ENCODE measurements around the gene PTBP2. TPM values are rescaled to one million over a fixed set of nuclear protein-coding genes. Genes with fewer than 3 reads are reported as not detected.
"Not testable (repeated sequence)": the region's sequence is repeated elsewhere in the genome, so short reads cannot be mapped to it uniquely, and the experiment has no call there.

The PTBP2 gene
- total RNA-seq, 1 donor from 2014 or later = 15.5 TPM

GRCh38 chr1:96727860-96728259, 6.3 kb downstream of the PTBP2 start:
- intact Hi-C loops (cut with micrococcal nuclease) = loop anchor here (10.0 kb wide), 1 partner anchor 67 kb away; no protein-coding TSS in a partner anchor

DNA sequence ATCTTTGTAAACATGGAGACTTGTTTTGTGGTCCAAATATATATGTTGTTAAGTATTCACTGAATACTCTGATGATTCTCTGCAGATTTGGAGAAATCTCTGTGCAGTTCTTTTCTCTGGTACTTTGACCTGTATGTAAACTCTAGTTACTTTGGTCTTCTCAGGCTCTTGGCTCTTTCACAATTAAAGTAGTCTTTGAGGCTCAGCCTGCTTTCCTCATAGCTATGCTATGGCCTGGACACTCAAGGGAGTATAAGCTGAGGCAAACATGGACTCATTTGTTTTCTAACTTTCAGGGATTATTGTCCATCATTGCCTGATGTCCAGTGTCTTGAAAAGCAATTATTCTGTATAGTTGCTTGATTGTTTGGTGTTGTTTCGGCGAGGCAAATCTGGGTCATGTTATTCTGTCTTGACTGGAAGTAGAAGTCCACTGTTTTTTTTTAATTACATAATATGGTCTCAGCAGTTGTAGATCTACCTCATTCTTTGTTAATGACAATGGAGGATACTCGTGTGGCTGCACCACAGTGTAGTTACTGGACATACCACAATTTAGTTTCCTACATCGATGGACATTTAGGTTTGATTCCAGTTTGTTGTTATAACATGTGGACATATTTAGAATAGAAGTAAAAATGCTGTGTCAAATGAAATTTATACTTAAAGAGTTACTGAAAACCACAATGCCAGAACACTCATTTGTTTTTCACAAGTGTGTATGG, 9.2 kb downstream of the PTBP2 start:
- intact Hi-C loops (cut with micrococcal nuclease) = no loop called here

- intact Hi-C loops (cut with micrococcal nuclease) = no loop called here
Observed at GRCh38 chr1:96741335-96741734, 19.8 kb downstream of the PTBP2 start.

DNA sequence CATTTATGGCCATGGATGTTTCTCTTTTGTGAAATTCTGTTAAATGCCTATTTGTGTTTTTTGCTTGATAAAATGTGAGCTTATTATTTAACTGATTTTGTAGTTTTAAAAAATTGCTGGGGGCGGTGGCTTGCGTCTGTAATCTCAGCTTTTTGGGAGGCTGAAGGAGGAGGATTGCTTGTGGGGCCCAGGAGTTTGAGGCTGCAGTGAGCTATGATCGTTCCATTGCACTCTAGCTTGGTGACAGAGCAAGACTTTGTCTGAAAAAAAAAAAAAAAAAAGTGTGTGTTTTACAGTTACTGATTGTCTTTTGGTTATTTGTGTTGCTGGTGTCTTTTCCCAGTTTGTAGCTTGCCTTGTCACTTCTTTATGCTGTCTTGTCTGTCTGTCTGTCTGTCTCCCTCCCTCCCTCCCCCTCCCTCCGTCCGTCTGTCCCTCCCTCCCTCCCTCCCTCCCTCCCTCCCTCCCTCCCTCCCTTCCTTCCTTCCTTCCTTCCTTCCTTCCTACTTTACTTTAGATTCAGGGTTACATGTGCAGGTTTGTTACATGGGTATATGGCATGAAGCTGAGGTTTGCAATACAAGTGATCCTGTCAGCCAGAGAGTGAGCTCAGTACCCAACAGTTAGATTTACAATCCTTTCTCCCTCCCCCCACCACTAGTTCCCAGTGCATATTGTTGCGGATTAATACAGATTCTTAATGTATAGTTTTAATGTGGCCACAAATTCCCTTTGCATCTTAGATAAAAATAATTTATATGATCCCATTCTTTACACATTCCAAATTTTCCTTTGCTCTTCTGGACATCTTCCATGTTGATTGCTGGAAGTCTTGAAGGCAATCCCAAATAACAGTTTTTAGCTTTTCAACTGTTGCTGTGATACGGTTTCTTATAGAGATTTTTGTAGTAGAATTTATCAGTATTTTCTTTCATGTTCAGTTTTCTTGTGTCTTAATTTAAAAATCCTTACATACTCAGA, 25.1 kb downstream of the PTBP2 start:
- intact Hi-C loops (cut with micrococcal nuclease) = no loop called here

GRCh38 chr1:96747565-96747964, 26.0 kb downstream of the PTBP2 start:
- intact Hi-C loops (cut with micrococcal nuclease) = no loop called here

DNA sequence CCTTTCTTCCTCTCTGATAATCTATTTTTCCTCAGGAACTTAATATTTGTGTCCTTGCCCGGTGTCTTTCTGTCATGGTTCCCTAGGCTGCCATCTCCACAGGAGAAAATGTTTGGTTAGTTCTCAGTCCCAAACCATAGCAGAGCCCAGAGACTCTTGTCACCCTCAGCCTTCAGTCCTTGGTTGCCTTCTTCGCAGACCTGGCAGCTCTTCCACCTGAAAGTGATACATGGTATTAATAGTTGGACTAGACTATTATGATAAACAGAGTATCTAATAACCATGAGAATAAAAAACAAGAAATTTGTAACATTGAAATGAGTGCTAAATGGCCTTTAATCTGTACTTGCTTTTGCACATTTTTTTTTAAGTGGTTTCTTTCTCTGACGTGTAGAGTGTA, 26.5 kb downstream of the PTBP2 start:
- intact Hi-C loops (cut with micrococcal nuclease) = no loop called here

DNA sequence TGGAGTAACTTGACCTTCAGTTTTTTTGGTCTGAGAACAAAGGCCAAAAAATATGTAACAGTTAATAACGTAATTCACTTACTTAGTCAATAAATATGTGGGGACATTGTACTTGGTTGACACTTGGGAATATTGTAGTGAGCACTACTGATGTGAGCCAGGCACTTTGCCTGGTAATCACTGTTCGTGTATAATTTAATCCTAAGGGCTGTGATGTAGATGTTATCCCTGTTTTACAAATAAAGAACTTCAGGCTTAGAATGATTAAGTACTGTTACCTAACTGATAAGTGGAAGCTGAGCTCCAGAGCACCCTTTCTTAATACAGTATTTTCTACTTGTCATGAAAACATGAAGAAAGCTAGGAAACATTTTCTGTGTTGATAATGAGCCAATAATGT, 28.0 kb downstream of the PTBP2 start:
- intact Hi-C loops (cut with micrococcal nuclease) = no loop called here

GRCh38 chr1:96752394-96752793, 30.8 kb downstream of the PTBP2 start:
- intact Hi-C loops (cut with micrococcal nuclease) = no loop called here

- intact Hi-C loops (cut with micrococcal nuclease) = no loop called here
Observed at GRCh38 chr1:96756789-96757188, 35.2 kb downstream of the PTBP2 start.

GRCh38 chr1:96762586-96762985, 41.0 kb downstream of the PTBP2 start:
- intact Hi-C loops (cut with micrococcal nuclease) = not testable (repeated sequence)

DNA sequence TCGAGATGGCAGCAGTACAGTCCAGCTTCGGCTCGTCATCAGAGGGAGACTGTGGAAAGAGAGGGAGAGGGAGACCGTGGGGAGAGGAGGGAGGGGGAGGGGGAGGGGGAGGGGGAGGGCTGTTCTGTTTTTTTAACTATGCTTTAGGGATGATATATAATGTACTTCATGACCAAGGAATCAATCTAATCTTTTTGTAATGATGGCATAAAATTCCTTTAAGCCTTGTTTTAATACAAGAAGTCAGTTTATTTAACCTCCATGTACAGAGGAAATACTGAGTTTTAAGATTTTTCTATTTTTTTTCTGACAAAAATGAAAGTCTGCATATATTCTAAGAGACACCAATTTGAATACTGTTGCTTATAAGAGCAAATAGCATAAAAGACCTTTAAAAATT, 41.9 kb downstream of the PTBP2 start:
- intact Hi-C loops (cut with micrococcal nuclease) = no loop called here

DNA sequence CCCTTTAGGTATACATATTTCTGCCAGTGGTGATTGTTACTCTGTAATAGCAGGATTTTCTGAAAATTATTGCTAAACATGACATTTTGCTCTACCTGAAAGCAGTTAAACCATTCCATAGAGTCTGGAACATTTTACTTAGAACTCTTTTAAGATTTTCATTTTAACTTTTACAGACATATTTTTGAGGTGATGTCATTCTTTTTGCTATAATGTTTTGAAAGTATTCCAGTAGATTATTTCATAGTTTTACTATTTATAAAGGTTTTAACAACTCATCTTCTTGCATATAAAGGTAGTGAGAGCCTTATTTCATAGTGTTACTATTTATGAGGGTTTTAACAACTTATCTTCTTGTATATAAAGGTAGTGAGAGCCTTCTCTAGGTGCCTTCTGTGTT, 42.9 kb downstream of the PTBP2 start:
- intact Hi-C loops (cut with micrococcal nuclease) = no loop called here

GRCh38 chr1:96771847-96772246, 50.3 kb downstream of the PTBP2 start:
- intact Hi-C loops (cut with micrococcal nuclease) = no loop called here

DNA sequence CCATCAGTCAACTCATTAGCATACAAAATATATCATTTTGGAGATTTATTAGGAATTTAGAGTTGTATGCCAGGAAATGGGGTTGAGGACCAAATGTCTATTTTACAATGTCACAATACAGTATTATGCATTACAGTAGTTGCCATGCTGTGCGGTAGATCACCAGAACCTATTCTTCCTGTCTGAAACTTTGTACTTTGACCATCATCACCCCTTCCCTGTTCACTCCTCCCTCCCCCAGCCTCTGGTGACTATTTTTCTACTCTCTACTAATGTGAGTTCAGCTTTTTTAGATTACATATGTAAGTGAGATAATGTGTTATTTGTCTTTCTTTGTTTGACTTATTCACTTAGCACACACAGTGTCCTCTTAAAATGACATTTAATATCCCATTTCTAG, 50.8 kb downstream of the PTBP2 start:
- intact Hi-C loops (cut with micrococcal nuclease) = no loop called here

- intact Hi-C loops (cut with micrococcal nuclease) = no loop called here
Observed at GRCh38 chr1:96772972-96773371, 51.4 kb downstream of the PTBP2 start.

- intact Hi-C loops (cut with micrococcal nuclease) = no loop called here
Observed at GRCh38 chr1:96782206-96782605, 60.6 kb downstream of the PTBP2 start.

- intact Hi-C loops (cut with micrococcal nuclease) = no loop called here
Observed at GRCh38 chr1:96782856-96783255, 61.3 kb downstream of the PTBP2 start.

- intact Hi-C loops (cut with micrococcal nuclease) = loop anchor here (10.0 kb wide), 1 partner anchor 66 kb away; the partner anchor contains the start of gene PTBP2
Observed at GRCh38 chr1:96790599-96790998, 69.0 kb downstream of the PTBP2 start.

DNA sequence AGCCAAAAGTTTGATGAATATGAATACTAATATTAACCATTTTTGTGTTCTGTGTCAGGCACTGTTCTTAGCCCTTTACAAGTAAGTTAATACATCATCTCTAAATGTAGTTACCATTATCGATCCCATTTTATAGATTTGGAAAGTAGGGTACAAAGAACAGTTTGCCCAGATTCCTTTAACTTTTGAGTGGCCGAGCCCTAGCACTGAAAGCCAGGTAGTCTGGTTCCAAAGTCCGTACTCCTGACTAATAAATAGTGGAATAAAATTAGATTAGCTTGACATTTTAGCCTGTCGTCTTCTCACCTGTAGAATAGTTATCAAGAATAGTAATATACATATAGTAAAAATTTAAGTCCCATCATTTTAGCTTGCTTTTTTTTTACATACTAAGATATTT, 70.6 kb downstream of the PTBP2 start:
- intact Hi-C loops (cut with micrococcal nuclease) = loop anchor here (10.0 kb wide), 1 partner anchor 67 kb away; the partner anchor contains the start of gene PTBP2

GRCh38 chr1:96801696-96802095, 80.1 kb downstream of the PTBP2 start:
- intact Hi-C loops (cut with micrococcal nuclease) = not testable (repeated sequence)

DNA sequence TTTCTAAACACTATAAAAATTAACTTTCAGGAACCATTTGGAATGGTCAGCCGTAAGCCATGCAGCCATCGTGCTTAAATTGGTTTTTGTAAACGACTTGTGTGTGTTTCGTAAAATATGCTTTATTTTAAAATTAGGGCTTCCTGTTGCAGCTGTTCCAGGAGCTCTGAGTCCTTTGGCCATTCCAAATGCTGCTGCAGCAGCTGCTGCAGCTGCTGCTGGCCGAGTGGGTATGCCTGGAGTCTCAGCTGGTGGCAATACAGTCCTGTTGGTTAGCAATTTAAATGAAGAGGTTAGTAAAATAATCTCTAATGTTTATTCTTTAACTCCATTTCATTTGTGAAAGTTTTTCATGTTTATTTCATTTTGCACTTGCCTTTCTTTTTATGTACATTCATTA, 83.1 kb downstream of the PTBP2 start:
- intact Hi-C loops (cut with micrococcal nuclease) = no loop called here

- intact Hi-C loops (cut with micrococcal nuclease) = no loop called here
Observed at GRCh38 chr1:96808191-96808590, 86.6 kb downstream of the PTBP2 start.

All from T-helper 2 cell treated with Interferon-gamma antibody and Interleukin-4, amounts not matched to agents 100 ng/mL and 5 ng/mL, for 36 hours (primary cell).